HG02884 (cell line): Measurements from ENCODE around the gene NRARP.
"Not testable (repeated sequence)": the region's sequence is repeated elsewhere in the genome, so short reads cannot be mapped to it uniquely, and the experiment has no call there.

Experiments used
- ATAC-seq: cut with Tn5 transposase; IDR thresholded peaks from one replicate; pipeline ENCODE4 v1.9.1; 2021; ENCODE audit warnings: mild to moderate bottlenecking, moderate library complexity; ENCODE audit not compliant: unreplicated experiment

NRARP gene, protein sequence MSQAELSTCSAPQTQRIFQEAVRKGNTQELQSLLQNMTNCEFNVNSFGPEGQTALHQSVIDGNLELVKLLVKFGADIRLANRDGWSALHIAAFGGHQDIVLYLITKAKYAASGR

DNA sequence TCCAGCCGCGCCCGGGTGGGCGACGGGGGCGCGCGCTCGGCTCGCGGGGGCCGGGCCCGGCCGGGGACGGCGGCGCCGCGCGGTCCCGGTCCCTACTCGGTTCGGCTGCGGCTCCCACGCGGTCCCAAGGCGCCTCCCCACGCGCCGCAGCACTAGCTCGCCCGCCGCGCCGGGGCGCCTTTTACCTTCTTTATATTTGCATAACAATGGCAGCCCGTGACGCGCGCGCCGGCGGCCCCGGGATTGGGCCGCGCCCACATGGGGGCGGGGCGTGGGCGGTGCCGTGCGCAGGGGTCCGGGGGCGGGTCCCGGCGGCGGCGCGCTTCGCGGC, at the start of gene NRARP:
Gene NRARP (minus strand): TSS at position 154 of the 331 bp plus-strand sequence. CDS start 343 bp downstream, outside the sequence.
- ATAC-seq = peak; percentile 76

DNA sequence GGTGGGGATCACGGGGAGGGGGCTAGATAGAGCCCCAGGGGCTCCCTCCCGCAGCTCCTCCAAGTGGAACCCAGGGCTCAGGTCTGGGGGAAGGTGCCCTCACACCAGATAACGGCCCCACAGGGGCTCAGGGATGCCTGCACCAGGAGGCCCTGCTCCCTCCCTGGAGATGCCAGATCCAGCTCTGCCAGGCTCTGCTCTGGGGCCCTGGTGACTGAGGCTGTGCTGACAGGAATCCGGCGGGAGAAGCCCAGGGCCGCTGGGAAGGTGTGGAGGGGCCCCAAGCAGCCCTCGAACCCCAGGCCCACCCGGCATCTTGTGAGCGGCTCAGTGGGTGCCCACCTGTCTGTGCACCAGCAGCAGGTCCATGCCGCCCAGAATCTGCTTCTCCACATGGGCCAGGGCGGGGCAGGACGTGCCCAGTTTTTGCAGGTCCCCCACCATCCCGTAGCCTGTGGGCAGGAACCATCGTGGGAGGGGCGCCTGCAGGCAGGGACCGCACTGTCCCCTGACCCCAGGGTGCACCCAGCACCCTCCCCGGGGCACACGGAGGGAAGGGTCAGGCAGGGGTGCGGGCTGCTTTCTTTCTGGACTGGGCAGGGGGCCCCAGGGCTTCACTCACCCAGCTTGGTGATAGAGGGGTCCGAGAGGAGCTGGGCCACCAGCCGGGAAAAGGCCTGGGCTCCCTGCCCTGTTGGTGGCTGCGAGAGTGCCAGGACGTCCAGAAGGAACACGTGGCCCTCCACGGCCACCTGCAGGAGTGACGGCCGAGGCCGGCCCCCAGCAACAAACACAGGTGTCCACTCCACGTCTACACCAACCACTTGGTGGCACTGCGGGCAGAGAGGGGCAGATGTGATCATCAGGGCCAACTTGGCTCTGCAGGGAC, 48.9 kb upstream of the NRARP start:
- no peak for ATAC-seq

DNA sequence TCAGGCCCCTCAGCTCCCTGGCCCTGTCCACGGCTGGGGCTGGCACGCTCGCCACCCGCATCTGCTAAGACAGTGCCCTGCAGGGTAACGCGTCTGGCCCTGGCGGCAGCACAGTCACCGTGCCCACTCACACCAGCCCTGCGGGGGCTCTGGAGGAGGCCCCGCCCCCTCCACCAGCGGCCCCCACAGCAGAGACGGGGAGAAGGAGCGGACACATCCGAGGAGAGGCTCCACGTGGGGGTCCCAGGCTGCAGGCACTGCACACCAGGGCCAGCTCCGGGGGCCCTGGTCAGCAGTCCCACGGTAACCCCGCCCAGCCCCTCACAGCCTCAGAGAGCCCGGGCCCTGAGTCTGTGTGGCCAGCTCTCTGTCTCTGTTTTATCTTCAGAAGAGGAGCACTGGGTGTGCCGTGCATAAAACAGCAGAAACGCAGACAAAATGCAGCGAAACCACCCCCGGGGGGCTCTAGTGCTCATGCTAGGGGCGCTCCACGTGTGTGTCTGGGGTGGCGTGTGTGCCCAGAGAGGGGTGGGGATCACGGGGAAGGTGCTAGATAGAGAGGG, 47.5 kb upstream of the NRARP start:
- no peak for ATAC-seq

DNA sequence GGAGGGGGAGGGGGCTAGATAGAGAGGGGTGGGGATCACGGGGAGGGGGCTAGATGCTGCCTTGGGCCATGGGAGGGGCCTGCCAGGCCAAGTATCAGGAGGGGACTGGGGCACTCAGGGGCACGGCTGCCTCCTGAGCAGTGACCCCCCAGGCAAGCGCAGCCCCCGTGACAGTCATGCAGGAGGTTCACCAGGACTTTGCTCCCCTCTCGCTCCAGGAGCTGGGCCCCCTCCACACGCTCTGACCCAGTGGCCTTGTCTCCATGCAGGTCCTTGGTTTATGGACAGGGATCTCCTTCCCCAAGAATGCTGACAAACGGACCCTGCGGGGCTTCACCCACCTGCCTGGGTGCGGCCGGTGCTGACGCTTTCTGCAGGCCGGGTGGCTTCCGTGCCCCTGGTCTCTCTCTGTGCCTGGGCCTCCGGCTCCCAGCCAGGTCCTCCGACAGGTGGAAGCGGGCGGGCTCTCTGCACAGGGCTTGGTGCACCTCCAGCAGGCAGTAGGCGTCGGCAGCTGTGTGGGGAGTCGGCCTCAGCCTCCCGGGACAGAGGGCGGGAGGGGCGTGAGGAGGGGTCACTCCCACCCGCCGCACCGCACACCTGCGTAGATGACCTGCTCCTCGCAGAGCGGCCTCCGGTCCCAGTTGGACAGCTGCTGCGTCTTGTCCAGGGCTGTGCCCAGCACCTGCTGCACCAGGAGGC, 46.8 kb upstream of the NRARP start:
- ATAC-seq = no peak

DNA sequence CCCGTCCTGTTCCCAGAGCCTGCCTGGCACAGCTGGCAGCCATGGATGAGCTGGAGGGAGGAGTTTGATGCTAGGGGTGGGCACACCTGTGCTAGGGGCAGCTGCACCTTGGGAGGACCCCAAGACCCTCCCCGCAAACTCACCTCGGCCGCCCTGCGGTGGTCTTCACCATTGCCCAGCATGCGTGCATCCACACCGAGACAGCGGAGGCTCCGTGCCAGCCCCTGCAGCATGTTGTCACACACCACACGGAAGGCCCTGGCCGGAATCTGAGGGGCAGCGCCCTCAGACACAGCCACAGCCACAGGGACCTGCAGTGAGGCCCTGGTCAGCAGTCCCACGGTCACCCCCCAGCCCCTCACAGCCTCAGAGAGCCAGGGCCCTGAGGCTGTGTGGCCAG, 45.9 kb upstream of the NRARP start:
- no peak for ATAC-seq

DNA sequence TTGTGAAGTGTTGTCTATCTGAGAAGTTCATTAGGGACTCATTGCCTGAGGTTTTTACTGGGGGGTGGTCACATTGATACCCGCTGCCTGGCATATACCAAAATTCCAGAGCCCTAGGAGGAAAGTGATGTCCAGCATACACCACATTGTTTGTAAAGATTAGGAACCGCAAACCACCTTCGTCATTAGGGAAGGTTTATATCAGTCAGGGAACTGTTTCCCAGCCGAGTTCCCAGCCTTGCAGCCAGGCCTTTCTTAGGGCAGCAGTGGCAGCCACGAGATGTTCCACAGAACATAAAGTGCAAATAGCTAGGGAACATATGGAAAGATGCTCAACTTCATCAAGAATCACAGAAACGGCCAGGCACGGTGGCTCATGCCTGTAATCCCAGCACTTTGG, 40.4 kb upstream of the NRARP start:
- ATAC-seq = no peak

DNA sequence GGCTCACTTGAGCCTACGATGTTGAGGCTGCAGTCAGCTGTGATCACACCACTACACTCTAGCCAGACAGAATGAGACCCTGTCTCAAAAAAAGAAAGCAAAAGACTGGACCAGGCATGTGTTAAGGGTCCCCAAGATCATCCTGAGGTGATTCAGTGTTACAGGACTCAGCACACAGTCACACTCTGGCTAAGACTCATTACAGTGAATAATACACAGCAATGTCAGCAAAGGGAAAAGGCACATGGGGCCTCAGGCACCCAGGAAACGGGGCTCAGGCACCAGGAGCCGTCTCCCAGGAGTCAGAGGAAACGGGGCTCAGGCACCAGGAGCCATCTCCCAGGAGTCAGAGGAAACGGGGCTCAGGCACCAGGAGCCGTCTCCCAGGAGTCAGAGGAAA, 39.2 kb upstream of the NRARP start:
- no peak for ATAC-seq

DNA sequence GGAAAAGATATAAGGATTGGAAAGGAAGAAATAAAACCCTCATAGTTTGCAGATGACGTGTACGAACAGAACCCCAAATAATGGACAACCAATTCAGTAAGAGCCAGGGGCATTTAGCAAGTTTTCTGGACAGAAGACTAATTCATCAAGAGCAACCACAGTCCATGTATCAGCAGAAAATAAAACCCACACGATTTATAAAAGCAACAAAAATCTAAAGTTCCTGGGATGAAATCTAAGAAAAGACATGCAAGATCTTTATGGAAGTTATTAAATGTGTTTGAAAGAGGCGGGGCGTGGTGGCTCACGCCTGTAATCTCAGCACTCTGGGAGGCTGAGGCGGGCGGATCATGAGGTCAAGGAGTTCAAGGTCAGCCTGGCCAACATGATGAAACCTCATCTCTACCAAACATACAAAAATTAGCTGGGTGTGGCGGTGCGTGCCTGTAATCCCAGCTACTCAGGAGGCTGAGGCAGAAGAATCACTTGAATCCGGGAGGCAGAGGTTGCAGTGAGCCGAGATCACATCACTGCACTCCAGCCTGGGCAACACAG, 37.9 kb upstream of the NRARP start:
- ATAC-seq = not testable (repeated sequence)

DNA sequence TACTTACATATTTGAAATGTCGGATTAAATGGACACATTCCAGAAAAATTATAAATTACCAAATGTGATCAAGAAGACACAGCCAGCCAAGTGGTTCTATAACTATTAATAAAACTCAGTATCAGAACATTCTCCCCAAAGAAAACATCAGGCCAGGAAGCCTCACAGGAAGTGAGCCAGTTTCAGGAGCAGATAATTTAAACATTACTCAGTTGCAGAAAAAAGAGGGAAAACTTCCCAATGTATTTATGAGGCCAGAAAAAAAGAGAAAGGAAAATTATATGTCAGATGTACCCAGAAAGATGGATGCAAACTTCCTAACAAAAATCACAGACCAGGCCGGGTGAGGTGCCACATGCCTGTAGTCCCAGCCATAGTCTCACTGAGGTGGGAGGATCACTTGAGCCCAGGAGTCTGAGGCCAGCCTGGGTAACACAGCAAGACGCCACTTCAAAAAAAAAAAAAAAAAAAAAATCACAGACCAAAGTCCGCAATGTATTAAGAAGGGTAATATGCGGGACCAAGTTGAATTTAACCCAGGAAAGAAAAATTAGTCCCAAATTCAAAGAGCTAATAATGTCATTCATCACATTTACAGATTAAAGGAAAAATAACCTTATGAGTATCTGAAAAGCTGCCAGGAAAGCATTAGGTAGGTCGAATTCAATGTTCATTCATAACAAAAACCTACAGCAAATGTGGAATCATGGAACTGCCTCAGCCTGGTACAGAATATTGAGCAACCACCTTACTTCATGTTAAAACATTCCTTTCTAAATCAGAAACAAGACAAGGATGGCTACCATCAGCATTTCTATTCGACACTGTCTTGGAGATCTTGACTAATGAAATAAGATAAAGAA, 37.2 kb upstream of the NRARP start:
- ATAC-seq = no peak

DNA sequence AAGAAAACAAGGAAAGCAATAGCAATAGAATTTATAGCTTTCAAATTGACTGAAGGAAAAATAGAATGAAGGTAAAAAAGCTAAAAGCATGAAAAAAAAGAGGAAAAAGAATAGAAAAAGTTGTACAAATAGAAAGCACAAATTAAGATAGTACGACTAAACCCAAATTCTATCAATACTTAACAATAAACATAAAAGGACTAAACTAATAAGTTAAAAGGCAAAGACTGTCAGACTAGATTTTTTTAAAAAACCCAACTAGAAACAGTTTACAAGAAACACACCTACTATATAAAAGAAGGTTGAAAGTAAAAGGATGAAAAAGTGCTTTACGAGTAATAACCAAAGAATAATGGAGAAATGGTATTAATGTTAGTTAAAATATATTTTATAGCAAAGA, 34.7 kb upstream of the NRARP start:
- ATAC-seq = no peak

DNA sequence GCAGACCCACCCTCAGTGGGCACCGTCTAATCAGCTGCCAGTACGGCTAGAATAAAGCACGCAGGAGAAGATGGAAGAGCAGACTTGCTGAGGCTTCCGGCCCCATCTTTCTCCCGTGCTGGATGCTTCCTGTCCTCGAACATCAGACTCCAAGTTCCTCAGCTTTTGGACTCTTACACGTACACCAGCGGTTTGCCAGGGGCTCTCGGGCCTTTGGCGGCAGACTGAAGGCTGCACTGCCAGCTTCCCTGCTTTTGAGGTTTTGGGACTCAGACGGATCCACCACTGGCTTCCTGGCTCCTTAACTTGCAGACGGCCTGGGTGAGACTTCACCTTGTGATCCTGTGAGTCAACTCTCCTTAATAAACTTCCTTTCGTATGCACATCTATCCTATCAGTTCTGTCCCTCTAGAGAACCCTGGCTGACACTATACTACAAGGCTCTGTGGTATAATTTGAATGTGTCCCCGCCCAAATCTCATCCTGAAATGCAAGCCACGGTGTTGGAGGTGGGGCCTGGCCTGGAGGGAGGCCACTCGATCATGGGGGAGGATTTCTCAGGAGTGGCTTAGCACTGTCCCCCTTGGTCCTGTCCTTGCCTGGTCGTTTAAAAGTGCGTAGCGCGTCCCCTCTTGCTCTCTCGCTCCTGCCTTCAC, 31.1 kb upstream of the NRARP start:
- ATAC-seq = no peak

DNA sequence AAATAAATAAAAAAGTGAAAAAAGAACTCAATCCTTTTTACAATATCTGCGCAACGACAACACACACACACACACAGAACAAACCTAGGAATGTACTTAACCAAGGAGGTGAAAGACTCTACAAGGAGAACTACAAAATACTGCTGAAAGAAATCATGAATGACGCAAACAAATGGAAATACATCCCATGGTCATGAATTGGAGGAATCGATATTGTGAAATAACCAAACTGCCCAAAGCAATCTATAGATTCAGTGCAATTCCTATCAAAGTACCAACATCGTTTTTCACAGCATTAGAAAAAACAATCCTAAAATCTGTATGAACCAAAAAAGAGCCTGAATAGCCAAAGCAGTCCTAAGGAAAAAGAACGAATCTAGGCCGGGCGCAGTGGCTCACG, 29.9 kb upstream of the NRARP start:
- no peak for ATAC-seq

DNA sequence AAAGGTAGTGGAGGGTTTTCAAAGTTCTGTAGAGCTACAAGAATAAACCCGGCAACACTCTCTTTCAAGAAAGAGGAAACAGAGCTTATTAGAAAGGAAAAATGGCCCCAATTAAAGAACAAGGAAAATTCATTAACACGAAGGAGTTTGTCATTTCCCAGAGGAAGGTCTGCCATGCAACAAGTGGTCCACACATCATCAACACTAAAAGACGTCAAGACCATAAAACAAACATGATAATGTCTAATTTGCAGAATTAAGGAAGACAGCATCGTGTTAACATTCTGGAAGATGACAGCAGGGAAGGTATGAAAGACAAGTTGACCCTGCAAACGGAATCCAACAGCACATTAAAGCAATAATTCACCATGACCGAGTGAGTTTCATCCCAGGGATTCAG, 28.6 kb upstream of the NRARP start:
- ATAC-seq = no peak

DNA sequence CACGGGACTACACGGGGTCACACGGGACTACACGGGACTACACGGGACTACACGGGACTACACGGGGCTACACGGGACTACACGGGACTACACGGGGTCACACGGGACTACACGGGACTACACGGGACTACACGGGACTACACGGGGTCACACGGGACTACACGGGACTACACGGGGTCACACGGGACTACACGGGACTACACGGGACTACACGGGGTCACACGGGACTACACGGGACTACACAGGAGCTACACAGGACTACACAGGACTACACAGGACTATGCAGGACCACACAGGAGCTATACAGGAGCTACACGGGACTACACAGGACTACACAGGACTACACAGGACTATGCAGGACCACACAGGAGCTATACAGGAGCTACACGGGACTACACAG, 27.5 kb upstream of the NRARP start:
- ATAC-seq = not testable (repeated sequence)

DNA sequence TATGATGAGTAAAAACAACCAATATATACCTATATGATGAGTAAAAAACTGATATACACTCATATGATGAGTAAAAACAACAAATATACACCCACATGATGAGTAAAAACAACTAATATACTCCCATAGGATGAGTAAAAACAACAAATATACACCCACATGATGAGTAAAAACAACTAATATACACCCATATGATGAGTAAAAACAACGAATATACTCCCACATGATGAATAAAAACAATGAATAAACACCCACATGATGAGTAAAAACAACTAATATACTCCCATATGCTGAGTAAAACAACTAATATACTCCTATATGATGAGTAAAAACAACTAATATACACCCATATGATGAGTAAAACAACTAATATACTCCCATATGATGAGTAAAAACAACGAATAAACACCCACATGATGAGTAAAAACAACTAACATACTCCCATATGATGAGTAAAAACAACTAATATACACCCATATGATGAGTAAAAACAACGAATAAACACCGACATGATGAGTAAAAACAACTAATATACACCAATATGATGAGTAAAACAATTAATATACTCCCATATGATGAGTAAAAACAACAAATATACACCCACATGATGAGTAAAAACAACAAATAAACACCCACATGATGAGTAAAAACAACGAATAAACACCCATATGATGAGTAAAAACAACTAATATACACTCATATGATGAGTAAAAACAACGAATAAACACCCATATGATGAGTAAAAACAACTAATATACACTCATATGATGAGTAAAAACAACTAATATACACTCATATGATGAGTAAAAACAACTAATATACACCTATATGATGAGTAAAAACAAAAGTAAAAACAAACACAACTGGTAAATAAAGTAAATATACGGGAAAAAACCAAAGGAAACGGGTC, 25.8 kb upstream of the NRARP start:
- ATAC-seq = not testable (repeated sequence)

DNA sequence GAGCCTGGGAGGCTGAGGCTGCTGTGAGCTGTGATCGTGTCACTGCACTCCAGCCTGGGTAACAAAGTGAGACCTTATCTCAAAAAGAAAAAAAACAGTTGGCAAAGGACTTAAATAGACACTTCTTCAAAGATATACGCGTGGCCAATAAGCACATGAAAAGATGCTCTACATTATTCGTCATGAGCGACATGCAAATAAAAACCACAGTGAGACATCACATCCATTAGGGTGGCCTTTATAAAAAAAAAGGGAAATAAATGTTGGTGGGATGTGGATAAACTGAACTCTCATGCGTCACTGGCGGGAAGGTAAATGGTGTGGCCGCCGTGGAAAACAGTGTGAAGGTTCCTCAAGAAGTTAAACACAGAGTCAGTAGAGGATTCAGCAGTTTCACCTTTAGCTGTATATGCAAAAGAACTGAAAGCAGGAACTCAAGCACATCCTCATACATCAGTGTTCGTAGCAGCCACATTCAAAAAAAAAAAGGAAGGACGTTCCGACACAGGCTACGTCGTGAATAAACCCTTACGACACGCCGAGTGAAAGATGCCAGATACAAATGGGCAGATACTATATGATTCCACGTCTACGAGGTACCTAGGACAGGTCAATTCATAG, 24.5 kb upstream of the NRARP start:
- ATAC-seq = no peak

DNA sequence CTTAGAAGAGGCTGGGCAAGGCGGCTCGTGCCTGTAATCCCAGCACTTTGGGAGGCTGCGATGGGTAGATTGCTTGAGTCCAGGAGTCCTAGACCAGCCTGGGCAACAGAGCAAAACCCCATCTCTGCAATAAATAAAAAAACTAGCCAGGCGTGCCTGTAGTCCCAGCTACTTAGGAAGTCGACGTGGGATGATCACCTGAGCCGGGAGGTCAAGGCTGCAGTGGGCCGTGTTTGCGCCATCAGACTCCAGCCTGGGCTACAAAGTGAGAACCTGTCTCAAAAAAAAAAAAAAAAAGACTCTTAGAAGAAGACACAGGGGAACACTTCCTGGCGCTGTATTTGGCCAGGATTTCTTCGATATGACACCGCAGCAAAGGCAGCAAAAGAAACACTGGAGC, 23.7 kb upstream of the NRARP start:
- ATAC-seq = no peak

DNA sequence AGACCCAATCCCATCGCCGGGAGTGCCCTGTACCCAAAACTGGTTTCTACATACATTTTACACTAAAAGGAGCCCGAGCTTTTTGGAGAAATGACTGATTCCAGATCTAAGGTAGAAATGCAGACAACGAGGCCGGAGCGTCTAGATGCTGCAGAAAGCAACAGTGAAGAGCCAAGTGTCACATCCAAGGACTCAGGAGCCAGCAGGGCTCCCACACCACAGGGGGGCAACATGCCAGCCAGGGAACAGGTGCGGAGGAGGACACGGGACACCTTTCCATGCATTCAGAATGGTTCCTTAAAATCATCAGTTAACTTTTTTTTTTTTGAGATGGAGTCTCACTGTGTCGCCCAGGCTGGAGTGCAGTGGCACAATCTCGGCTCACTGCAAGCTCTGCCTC, 23.1 kb upstream of the NRARP start:
- ATAC-seq = no peak
